SH-SY5Y (cell line): ENCODE measurements around the gene PRDM16.

Experiments
- GATA2 ChIP-seq: IDR thresholded peaks from 2 replicates; pipeline ENCODE4 v1.6.1; 2011; ENCODE audit warnings: mild to moderate bottlenecking, low read depth, low read length
- GATA3 ChIP-seq: IDR thresholded peaks from 2 replicates; pipeline ENCODE4 v1.6.1; 2011; ENCODE audit warnings: low read depth, mild to moderate bottlenecking, low read length, moderate library complexity

GRCh38 chr1:3225661-3226060, 156.7 kb downstream of the PRDM16 start:
- TF ChIP-seq GATA2 (no peak), GATA3 (no peak)
